Activated T-cell treated with anti-CD3 and anti-CD28 coated beads, Interleukin-2, amount 50 U/mL, for 1 hour (primary cell): ENCODE data around the gene PC.
"Not testable (repeated sequence)": the region's sequence is repeated elsewhere in the genome, so short reads cannot be mapped to it uniquely, and the experiment has no call there.

Source experiments
- DNase-seq: peaks from one replicate; pipeline ENCODE4 v3.0.0-alpha.2; 2020

The PC gene

DNA sequence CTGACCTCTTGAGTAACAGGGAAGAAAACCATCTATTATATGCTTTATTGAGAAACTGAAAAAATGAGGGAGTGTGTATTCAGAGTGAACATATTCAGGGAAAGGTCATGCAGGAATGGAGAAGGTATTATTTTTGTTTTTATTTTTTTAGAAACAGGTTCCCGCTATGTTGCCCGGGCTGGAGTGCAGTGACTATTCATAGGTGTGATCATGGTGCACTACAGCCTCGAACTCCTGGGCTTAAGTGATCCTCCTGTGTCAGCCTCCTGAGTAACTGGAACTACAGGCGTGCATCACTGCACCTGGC, 123.7 kb downstream of the PC start:
- DNase-seq, result no peak

DNA sequence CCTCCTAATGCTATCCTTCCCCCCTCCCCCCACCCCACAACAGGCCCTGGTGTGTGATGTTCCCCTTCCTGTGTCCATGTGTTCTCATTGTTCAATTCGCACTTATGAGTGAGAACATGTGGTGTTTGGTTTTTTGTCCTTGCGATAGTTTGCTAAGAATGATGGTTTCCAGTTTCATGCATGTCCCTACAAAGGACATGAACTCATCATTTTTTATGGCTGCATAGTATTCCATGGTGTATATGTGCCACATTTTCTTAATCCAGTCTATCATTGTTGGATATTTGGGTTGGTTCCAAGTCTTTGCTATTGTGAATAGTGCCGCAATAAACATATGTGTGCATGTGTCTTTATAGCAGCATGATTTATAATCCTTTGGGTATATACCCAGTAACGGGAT, 133.6 kb downstream of the PC start:
- not testable (repeated sequence) for DNase-seq

- no peak for DNase-seq
These were observed 134.5 kb downstream of the PC start for GRCh38 chr11:66823700-66824099.

DNA sequence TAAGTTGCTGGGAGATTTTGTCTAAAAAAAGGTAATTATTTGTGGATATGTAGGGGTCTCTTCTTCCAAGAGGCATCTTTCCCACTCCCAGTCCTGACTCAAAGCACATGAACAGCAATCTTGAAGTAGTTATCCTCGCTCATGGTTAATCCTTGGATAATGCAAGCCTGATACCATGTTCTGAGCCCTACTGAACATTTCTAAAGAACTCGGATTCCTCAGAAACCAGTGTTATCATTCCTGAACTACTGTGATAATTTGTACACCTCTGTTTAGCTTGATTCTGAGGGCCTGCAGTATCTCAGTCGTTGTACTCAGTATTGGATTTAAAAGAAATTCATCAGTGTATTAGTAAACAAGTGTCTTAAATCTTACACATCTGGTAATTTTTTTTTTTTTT, 137.3 kb downstream of the PC start:
- no peak for DNase-seq

GRCh38 chr11:66820381-66820780, 137.8 kb downstream of the PC start:
- no peak for DNase-seq

DNA sequence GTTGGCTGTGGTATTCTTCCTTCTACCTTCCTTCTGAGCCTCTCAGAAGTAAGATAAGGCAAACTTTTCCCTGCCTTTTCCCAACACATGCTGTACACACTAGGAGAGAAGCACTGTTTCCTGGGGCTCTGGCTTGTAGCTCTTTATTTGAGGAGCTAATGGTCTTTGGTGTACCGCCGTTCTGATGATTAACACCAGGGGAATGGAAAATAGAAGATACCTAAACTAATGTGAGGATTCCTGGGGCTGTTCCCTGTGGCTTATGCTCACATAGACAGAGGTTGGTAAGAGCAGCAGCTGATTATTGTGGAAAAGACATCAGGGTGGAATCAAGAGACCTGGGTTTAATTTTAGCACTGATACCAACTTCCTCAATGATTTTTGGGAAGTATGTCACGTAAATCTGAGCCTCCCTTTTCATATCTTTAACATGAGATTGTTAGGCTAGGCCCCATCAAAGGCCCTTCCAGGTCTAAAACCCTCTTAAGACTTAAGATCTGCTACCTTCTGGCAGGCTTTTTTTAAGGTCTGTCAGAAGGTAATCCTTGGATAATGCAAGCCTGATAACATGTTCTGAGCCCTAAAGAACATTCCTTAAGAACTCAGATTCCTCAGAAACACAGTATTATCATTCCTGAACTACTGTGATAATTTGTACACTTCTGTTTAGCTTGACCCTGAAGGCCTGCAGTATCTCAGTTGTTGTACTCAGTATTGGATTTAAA, 139.8 kb downstream of the PC start:
- no peak for DNase-seq

DNA sequence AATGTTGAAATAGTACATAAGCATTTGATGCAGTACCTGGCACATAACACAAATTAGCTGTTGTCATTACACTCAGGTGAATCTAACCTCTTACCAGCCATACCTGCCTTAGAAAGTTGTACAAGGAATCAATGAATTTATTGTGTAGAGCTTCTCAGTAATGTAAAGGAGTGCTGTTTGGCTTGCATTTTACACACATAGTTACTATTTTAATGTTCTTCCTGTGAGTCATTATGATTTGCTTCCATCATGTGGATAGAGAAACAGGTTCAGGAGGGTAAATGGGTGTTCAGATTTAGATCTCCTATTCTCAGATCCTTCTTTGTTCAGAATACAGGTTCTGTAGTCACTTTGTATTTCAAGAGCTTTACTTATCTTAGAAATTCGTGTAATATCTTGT, 142.5 kb downstream of the PC start:
- no peak for DNase-seq

- DNase-seq, result no peak
These were observed 143.5 kb downstream of the PC start for GRCh38 chr11:66814678-66815077.

GRCh38 chr11:66810576-66811185, 147.5 kb downstream of the PC start:
- DNase-seq, result no peak

DNA sequence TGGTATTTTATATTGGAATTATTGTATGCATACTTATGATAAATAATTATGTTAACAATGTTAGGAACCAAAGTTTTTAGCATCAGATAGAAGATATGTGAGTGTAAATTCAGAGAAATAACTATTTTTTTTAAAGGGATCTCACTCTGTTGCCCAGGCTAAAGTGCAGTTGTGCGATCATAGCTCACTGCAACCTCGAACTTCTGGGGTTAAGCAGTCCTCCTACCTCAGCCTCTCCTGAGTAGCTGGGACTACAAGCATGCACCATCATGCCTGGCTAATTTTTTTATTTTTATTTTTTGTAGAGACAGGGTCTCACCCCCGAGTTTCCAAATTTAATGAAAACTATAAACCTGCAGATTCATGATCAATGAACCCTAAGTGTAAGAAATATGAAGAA, 148.6 kb downstream of the PC start:
- DNase-seq, result no peak

DNA sequence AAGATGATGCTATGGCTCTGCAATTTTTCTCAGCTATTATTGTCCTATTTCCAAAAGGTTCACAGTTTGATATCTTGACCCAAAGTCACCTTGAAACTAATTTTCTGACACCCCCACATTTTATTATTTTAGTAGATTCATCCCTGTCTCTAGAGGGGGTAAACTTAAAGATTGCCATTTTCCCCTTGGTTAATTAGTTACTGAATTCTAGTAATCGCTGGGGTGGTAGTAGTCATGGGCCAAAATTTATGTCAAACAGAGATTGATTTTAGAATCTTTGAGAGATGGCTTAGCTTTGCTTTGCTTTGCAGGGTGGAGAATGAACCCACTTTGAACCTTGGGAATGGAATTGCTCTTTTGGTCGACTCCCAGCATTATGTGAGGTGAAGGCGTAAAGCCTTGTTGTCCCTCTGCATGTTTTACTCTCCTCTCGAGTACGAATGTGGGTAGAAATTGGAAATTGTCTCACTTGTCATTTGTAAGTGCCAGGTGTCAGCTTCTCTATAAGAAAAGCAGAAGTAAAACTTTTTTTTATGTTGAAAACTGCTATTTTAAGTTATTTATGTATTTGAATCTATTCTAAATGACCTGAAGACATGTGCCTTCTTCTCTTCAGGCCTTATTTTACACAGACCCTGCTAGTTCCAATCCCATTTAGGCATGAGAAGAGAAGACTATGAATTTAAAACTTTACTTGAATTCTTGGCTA, 157.3 kb downstream of the PC start:
- no peak for DNase-seq

DNA sequence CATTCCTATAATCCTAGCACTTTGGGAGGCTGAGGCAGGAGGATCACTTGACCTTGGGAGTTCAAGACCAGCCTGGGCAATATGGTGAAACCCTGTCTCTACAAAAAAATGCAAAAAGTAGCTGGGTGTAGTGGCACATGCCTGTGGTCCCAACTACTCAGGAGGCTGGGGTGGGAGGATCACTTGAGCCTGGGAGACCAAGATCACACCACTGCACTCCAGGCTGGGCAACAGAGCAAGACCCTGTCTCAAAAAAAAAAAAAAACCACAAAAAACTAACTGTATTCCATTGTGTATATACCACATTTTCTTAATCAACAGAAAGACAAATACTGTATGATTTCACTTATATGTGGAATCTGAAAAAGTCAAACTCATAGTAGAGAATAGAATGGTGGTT, 158.4 kb downstream of the PC start:
- DNase-seq, result not testable (repeated sequence)
